GM19467 (cell line): ENCODE results near the gene DGKA.
A peak's percentile ranks its signal among the peaks of the same experiment; 100 is the strongest.
"Not testable (repeated sequence)": the region's sequence is repeated elsewhere in the genome, so short reads cannot be mapped to it uniquely, and the experiment has no call there.

Experiments
- ATAC-seq: cut with Tn5 transposase; IDR thresholded peaks from one replicate; pipeline ENCODE4 v1.9.1; 2021; ENCODE audit warnings: mild to moderate bottlenecking, moderate library complexity; ENCODE audit not compliant: unreplicated experiment

Gene DGKA

DNA sequence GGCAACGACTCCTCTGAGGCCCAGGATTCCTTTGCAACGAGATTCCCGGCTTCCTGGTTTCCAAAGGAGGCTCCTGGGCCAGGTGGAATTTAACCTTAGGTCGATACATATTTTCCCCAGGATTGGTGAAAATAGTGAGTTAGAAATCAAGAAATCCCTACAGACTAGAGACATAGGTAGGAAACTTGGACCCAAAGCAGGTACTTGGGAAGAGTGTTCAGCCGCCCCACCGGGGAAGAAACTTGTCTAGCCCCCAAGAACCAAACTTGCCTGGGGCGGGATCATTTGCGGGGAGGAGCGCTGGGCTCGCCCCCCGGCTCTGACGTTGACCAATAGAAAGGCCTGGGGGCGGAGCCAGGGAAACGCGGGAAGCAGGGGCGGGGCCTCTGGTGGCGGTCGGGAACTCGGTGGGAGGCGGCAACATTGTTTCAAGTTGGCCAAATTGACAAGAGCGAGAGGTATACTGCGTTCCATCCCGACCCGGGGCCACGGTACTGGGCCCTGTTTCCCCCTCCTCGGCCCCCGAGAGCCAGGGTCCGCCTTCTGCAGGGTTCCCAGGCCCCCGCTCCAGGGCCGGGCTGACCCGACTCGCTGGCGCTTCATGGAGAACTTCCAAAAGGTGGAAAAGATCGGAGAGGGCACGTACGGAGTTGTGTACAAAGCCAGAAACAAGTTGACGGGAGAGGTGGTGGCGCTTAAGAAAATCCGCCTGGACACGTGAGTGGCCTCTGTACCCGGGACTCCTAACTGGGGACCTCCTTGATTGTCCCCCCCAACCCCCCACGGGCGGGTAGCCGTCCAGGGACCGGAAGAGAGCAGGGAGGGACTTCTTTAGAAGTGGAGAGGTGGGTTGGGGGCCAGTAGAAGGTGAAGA is 35.7 kb downstream of the DGKA start, which contains the start of gene CDK2:
Gene CDK2 (plus strand): TSS at position 423 of the 874 bp plus-strand sequence. CDS start 179 bp downstream, at position 602.
- ATAC-seq: peak; percentile 90

DNA sequence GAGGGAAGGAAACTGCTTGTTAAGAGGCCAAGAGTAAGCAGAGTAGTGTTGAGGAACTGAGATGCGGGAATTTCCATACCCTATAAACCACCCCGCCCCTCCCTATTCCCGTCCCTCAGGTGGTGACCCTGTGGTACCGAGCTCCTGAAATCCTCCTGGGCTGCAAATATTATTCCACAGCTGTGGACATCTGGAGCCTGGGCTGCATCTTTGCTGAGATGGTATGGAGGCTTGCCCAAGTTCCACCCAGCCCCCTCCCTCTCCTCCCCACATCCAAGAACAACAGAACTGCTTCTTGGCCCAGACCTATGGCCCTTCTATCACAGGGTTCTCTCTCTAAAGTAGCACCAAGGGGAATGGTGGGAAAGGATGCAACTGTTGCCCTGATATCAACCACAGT is 38.4 kb downstream of the DGKA start:
- ATAC-seq: no peak

DNA sequence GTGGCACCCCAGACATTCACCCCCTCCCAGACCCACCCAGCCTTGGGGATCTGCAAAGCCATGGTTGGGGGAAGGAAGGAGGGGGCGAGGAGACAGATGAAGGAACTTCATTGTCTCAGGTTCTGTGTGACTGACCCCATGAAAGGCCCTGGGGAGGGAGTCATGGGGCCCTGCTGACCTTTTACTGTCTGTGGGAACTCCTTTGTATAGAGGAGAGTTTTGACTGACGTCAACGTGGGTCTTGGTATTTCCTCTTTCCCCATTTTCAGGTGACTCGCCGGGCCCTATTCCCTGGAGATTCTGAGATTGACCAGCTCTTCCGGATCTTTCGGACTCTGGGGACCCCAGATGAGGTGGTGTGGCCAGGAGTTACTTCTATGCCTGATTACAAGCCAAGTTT is 39.8 kb downstream of the DGKA start:
- ATAC-seq: no peak

DNA sequence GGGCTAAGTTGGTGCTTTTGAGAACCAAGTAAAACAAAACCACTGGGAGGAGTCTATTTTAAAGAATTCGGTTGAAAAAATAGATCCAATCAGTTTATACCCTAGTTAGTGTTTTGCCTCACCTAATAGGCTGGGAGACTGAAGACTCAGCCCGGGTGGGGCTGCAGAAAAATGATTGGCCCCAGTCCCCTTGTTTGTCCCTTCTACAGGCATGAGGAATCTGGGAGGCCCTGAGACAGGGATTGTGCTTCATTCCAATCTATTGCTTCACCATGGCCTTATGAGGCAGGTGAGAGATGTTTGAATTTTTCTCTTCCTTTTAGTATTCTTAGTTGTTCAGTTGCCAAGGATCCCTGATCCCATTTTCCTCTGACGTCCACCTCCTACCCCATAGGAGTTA is 41.1 kb downstream of the DGKA start:
- ATAC-seq: no peak

DNA sequence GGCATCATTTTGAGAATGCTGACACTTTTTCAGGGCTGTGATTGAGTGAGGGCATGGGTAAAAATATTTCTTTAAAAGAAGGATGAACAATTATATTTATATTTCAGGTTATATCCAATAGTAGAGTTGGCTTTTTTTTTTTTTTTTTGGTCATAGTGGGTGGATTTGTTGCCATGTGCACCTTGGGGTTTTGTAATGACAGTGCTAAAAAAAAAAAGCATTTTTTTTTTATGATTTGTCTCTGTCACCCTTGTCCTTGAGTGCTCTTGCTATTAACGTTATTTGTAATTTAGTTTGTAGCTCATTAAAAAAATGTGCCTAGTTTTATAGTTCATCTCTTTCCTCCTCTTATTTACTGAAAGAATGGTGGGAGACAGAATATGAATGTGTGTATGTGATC is 41.5 kb downstream of the DGKA start:
- ATAC-seq: no peak

DNA sequence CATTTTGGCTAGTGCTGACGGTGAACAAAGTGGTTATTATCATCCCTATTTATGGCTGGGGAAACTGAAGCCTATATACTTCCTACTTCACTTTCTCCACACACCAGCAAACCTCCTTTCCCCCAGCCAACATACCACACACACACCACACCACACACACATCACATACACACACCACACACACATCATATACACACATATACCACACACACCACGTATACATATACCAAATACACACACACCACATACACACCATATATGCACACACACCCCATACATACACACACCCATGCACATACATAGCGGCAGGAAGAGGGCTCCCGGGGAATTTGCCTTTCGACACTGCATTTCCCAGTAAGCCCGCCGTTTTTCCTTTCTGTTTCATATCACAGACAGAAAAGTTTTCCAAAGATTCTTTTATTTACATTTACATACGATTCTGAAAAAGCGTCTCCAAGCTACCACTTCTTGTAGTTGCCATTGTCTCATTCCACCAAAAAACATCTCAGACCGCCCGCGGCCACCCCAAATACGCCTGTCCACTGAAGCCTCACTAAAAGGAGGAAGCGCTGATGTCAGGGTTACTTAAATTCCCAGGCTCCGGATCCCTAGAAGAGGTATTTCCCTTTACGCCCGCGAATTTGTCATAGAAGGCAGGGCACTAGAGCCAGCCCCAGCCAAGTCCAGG is 42.1 kb downstream of the DGKA start:
- ATAC-seq: no peak

DNA sequence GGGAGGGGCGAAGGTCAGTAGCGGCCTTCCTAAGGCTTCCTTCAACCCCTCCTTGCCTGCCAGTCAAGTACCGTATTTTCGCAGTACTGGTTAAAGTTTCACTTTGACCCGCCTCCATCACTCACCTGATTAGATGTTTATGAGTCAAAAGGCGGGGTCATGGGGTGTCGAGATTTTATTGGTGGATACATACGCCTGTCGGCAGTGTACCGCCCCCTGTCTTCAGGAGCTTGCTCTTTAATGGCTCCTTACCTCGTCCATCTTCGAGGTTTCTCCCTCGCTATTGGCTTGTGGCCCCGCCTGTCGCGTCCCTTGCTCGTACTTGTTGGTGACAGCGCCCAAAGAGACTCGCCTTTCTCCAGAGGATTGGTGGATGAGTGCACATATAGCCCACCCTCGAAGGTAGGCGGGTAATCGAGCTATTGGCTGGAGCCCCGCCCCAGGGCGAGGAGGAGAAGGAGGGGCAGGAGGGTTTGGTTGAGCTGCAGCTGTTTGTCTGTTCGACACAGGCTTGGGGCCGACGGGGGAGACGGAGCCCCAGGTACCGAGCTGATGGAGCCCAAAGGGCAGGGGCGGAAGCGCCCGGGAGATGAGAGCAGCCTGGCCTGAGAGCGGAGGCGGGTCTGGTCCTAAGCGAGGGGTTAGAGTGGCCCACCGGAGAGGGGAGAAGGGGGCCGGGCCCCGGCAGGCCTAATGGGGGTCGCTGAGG is 42.8 kb downstream of the DGKA start, which contains the start of gene RAB5B:
Gene RAB5B (plus strand): TSS at position 480 of the 709 bp plus-strand sequence. CDS start 12,883 bp downstream, outside the sequence.
- peak; percentile 93 for ATAC-seq

DNA sequence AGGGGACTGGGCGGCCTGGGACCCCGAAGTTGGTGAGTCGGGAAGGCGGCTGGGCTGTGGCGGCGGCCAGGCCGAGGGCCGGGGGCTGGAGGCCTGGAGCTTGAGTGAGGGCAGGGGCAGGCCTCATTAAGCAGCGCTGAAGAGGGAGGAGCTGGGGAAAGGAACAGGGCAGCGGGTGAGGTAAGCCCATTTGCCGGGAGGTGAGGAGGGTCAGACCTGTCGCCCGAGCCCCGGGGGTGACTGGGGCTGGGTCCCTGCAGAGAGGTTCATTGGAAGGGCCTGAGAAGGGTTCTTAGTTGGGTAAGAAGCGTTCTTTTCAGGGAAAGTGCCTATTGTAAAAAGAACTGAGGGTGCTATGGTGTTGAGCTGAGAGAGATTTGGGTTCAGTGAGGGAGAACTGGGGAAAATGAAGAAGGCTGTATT is 43.4 kb downstream of the DGKA start:
- peak; percentile 4 for ATAC-seq

DNA sequence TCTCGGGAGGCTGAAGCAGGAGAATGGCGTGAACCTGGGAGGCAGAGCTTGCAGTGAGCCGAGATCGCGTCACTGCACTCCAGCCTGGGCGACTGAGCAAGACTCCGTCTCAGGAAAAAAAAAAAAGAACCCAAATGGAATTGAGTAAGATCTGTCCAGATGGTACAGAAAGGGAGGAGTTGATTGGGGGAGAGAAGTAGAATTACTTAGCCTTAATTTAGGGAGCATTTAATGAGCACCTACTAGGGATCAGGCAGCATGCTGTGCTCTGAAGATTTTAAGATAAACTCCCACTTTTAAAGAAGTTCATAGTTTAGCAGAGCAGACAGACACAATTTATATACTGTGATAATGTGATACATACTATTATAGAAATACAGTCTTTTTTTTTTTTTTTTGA is 47.4 kb downstream of the DGKA start:
- ATAC-seq: no peak

DNA sequence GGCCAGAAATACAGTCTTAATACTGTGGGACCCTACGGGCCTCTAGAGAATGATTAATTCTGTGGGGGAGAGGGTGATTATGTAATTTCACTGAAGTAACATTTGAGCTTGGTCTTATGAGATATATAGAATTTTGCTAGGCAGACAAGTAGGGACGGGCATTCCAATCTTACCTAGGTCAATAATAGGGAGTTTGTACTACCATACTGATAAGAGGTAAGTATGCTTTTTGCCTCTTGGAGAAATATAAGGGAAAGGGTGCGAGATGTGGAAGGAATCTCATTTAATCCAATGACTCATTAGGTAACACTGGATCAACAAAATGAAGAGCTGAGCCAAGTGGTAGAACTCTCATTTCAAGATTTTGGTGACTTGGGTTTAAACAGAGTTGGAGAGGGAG is 48.1 kb downstream of the DGKA start:
- no peak for ATAC-seq

DNA sequence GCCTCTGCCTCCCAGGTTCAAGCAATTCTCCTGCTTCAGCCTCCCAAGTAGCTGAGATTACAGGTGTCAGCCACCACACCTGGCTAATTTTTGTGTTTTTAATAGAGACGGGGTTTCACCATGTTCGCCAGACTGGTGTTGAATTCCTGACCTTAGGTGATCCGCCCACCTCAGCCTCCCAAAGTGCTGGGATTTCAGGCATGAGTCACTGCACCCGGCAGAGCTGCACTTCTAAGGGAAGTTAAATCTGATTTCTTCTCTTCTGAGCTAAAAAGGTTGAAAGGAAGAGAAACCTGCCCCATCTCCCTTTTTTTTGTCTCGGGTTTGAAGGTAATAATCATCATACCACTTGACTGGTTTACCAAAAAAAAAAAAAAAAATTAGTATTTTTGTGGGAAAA is 50.9 kb downstream of the DGKA start:
- not testable (repeated sequence) for ATAC-seq

DNA sequence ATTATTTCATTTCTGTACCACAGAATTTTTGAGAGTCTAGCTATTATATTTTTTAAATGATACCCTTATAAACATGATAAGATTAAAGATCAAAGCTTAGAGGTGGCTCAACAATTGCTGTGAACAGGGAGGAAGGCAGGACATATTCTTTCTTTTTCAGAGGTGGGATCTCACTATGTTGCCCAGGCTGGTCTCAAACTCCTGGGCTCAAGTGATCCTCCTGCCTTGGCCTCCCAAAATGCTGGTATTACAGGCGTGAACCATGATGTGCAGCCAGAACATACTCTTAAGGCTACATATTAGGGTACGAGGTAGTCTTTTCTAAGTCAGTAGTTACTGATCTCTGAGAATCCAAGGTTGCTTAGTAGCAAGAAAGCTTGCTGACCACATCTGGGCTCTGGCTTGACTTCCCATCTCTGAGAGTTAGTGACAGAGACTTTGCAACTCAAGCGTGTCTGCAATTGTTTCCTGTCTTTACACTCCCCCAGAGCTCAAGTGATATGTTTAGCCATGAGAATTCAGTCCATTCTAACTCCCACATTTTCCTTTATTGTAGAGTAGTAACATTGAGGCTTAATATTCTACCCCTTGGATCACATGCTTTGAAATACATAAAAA is 51.5 kb downstream of the DGKA start:
- no peak for ATAC-seq

DNA sequence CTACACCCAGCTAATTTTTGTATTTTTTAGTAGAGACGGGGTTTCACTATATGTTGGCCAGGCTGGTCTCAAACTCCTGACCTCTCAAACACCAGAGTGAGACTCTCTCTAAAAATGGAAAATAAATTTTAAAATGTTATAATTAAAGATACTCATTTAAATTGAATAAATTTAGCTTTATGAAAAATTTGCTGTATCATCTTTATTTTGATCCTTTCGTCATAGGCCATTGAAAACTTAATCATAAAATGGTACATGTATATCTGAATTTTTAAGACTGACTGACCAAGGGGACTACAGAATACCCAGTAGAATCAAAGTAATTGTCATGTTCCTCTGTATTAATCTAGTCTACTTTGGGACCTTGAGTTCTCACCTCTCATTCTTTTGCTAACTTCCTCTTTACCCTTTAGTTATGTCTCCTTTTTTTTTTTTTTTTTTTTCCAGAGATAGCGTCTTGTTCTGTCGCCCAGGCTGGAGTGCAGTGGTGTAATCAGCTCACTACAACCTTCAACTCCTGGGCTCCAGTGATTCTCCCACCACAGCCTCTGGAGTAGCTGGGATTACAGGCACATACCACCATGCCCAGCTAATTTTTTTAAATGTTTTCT is 52.4 kb downstream of the DGKA start:
- ATAC-seq: no peak

DNA sequence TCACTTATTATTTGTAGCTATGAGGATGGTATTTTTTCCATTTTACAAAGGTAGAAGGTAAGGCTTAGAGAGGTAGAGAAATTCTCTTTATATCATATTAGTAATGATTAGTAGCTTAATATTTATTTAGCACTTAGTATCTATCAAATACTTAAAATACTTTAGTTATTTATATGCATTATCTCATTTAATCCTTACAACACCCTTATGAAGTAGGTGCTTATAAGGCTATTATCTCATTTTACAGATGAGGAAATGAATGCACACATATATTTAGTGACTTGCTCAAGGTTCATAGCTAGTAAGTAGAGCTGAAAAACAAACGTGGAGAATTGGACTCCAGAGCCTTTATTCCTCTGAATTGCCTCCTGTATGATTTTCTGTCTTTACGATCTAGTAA is 53.9 kb downstream of the DGKA start:
- no peak for ATAC-seq

DNA sequence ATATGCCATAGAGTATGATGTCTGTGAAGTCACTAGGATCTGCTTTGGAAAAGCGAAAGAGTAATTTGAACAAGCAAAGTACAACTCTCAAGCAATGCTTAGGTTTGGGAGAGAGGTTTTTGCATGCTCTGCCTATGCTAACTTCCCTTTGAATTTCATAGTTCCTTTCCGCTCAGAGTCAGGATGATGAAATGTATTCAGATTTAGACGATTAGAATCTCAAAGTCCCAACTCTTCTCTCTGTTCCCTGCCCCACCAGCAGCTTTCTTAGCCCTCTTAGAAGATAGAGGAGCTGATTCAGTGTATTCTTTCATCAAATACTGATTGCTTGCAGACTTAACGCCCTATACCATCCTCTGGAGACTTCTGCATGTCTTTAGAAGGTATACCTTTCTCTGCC is 54.4 kb downstream of the DGKA start:
- no peak for ATAC-seq

DNA sequence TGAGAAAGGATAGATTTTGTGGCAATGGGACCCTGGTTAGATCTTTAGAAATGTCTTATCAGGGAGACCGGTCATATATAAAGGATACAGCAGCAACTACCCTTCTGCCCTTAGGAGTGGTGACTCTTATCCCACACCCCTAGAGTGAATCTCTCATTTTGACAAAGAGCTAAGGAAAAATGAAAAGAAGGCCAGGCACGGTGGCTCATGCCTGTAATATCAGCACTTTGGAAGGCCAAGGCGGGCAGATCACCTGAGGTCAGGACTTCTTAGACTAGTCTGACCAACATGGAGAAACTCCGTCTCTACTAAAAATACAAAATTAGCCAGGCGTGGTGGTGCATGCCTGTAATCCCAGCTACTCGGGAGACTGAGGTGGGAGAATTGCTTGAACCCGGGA is 55.0 kb downstream of the DGKA start:
- not testable (repeated sequence) for ATAC-seq

DNA sequence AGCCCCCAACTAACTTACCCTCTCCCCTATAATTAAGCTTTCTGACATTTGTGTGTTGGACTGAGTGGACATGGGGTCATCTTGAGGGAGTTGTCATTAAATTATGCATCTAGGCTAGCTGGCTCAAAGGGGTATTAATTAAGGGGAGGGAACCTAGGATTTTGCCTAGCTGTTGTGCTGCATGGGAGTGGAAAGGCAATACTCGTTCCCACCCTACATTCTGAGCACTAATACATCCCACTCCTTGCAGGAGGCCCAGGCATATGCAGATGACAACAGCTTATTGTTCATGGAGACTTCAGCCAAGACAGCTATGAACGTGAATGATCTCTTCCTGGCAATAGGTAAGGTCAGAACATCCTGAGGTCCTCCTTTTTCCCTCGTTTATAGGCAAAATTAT is 60.1 kb downstream of the DGKA start:
- ATAC-seq: no peak

DNA sequence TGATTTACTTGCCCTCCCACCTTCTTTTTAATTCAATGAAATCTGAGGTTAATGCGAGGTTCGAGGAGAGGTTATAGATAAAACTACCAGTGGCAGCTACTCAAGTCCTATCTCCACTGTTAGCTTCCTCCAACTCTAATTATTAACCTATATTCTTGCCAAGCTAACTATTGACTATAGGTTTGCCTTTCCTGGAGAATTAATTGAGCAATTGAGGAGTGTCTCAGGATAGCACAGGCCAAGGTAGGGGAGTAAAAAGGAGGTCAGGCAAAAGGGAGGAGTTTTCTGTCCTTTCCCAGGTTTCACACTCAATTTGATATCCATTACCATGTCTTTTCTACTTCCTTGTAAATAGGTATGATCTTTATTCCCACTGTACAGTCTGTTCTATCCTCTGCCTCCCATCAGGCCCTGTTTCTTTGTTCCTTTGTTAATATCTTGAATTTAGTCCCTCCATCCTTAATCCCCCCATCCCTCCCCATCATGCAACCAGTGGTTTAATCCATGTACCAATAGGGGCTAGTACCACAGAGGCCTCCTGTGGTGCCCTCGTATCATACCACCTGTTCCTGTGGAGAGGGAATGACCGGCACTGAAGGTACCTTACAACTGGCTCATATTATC is 62.4 kb downstream of the DGKA start:
- ATAC-seq: no peak

DNA sequence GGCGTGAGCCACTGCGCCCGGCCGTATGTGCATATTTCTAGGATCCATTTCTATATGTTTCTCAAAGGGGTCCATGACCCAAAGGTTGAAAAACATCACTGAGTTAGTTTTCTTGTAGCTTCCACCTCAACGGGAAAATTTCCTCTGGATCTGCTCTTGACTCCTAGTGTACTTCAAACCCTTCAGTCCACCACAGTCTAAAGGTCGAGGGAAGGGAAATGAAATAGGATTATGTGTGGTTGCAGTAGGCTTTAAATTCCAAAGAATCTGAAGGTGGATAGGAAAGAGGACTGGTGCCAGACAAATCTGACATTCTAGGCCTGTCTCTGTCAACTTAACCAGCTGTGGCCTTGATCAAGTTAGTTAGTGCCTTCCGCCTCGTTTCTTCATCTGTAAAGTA is 64.4 kb downstream of the DGKA start:
- no peak for ATAC-seq

DNA sequence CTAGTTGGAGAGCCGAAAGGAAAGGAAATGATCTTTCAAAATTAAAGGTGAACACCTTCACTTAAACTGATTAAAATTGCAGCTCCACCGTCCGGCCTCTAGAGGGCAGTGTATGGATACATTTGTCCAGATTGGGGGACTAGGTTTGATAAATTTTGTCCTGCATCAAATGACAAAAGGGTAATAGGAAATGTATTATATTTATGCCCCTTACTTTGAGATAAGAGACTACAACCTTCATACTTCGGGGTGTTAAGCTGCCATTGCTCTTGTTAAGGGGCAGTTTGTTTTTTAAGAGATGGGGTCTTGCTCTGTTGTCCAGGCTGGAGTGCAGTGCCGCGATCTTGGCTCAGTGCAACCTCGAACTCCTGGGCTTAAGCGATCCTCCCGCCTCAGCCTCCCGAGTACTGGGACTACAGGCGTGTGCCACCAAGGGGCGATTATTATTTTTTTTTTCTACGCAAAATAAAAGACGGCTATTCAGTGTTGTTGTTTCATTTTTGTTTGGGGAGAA is 65.3 kb downstream of the DGKA start:
- no peak for ATAC-seq
